NCI-H128 (cell line): ENCODE results near the gene DDX54.
A peak's percentile ranks its signal among the peaks of the same experiment; 100 is the strongest.

Source experiments
- DNase-seq: peaks from one replicate; lab custom pipeline; 2025; ENCODE audit not compliant: unreplicated experiment; lab: John Stamatoyannopoulos, UW

Gene DDX54, protein sequence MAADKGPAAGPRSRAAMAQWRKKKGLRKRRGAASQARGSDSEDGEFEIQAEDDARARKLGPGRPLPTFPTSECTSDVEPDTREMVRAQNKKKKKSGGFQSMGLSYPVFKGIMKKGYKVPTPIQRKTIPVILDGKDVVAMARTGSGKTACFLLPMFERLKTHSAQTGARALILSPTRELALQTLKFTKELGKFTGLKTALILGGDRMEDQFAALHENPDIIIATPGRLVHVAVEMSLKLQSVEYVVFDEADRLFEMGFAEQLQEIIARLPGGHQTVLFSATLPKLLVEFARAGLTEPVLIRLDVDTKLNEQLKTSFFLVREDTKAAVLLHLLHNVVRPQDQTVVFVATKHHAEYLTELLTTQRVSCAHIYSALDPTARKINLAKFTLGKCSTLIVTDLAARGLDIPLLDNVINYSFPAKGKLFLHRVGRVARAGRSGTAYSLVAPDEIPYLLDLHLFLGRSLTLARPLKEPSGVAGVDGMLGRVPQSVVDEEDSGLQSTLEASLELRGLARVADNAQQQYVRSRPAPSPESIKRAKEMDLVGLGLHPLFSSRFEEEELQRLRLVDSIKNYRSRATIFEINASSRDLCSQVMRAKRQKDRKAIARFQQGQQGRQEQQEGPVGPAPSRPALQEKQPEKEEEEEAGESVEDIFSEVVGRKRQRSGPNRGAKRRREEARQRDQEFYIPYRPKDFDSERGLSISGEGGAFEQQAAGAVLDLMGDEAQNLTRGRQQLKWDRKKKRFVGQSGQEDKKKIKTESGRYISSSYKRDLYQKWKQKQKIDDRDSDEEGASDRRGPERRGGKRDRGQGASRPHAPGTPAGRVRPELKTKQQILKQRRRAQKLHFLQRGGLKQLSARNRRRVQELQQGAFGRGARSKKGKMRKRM

DNA sequence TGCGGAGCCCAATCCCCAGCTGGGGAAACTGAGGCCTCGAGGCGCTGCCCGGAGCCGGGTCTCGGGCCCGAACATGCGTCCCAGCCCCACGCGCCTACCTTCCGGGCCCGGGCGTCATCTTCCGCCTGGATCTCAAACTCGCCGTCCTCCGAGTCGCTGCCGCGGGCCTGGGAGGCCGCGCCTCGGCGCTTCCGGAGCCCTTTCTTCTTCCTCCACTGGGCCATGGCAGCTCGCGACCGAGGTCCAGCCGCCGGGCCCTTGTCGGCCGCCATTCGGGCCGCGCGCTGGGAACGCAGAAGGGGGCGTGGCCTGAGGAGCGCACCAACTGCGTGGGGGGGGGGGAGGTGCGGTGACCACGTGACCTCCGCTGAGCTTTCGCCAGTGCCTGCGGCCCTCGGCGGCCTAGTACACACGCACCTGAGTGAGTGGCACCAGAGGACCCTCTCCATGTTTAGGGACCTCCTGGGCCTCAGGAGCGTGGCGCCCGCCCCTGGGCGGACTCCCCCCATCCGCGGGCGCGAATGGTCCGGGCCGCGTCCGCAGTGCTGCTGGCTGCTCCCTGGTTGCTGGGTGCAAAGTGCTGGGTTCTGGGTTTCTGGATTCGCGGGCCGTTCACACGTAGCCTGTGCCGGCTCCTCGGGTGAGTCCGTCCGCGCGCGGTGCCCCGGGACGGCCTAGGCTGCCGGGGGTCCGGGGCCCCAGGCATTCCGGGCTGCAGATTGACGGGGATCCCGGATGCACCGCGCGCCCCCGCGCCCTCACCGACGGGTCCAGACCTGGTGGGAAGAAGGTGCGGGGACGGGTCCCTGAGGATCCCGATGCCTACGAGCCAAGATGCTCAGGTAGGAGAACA is at the start of gene DDX54, which contains the start of gene RITA1:
Gene DDX54, minus strand, starts transcription at position 299 of the 853 bp plus-strand sequence. Its CDS starts 27 bp downstream, at position 272.
Gene RITA1, plus strand, starts transcription at position 542 of the 853 bp plus-strand sequence. CDS start 1,026 bp downstream, outside the sequence.
- peak; percentile 47 for DNase-seq

DNA sequence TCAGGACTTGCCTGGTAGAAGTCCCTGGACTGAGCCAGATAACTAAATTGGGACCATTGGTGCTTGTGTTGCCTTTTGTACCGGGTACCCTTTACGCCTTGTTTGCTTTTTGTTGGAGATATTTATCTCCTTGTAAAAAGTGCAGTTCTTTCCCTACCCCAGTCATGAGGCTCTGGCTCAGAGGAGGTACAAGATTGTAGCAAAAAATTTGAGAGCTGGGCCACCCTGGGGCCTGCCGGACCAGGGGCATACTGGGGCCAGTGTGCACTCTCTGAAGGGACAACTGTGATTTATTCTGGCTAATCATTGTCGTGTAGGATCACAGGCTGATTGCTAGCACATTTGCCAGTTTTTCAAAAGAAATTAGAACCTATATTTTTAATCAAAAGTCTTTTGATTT is 49.2 kb upstream of the DDX54 start:
- no peak for DNase-seq

DNA sequence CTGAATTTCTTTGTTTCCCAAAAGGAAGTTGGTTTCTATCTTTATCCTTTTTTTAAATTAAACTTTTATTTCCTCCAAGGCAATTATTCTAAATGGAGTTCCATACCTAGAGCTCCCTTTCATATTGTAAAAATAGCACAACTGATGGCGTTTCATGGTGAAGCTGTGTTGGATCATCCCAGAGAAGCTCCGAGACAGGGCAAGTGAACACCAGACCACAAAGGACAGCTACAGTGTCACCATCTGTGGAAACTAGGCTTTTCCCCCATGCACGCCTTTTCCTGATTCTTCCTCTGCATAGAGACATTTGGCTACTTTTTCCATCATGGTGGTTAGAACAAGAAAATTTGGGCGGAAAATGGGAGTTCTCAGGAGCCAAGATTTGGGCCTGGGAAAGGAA is 48.7 kb upstream of the DDX54 start:
- no peak for DNase-seq

DNA sequence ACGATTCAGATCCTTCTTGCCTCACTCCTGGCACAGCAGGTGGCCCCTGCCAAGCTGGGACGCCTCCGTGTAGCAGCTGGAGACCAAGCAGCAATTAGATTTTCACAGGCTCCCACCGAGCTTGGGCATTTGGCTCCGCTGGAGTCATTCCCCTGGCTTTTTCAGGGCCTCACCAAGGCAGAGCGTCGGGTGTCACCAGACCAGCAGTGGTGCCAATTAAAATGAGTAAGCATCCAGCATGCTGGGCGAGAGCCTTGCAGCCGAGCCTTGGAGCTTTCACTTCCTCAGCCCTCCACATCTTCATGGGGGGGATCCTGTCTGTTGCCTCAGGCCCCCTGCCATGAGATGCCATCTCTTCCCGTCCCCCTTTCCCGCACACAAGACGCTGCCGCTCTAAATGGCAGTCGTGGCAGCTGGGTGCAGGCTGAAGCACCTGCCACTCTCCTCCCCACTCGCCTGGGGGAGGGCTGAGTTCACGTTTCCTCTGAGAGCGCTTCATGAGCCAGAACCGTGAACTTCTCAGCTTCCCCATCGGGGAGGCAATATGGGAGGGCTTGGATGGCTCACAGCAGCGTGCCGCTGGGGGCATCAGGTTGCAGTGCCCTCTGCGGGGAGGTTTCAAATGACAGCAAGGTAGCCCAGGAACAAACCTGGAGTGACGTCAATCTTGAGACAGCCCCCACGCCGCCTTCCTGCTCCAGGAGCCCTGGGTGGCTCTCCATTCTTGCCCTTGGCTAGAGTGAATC is 47.7 kb upstream of the DDX54 start:
- peak; percentile 92 for DNase-seq

DNA sequence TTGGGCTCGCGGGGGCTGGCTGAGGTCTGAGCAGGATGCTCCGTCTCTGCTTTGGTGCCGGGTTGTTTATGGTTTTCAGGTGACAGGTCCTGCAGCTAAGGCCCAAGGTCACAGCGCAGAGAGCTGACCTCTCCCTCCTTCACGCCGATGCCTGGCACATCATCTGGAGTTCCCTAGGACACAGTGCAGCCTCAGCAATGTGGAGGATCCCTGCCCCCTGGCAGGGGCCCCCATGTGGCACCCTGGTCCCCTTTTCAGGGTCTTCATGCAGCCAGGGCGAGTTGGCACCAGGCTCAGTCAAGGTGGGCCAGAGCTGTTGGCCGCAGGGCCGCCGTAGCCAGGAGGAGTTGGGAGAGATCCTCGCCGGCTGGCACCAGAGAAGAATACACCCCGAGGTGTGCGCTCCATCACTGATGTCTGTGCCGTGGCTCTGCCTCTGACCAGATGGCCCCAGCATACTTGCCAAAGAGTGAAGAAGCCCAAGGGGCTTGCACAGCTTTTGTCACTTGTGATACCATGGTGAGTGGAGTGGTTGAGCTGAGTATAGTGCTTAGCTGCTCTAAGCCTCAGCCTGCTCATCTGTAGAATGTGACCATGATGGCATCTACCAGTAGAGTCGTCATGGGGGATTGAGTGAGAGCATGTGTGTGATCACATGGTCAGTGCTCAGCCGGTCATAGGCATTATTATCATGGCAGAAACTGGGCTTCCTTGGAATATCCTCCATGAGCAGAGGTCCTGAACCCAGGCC is 47.0 kb upstream of the DDX54 start:
- no peak for DNase-seq

DNA sequence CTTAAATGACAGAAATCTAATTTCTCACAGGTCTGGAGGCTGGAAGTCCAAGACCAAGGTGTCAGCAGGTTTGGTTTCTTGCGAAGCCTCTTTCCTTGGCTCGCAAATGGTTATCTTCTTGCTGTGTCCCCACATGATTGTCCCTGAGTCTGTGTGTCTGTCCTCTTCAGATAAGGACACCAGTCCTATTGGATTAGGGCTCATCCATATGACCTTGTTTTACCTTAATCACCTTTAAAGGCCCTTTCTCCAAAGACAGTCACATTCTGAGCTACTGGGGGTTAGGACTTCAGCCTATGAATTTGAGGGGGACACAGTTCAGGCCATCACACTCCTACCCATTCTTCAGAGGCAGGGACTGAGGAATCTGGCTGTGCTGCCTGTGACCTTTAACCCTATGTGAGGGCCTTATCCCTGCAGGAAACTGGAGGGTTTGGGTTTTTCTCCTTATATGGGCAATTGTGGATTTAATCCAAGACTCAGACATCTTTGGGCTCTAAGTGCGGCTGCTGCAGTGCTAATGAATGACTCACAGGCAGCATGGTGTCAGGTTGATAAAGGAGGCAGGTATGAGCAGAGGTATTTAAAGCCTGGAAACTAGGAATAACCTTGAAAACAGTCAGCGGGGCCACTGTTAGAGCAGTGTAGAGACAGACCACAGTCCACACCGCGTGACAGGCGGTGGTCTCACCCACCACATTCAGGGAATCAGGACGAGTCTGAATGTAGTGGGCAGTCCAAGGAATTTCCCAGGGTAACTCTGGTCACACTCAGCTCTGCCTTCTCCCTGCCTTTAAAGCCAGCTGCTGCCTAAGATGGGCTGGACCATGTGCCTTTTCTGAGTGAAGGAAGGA is 46.2 kb upstream of the DDX54 start:
- DNase-seq = no peak

DNA sequence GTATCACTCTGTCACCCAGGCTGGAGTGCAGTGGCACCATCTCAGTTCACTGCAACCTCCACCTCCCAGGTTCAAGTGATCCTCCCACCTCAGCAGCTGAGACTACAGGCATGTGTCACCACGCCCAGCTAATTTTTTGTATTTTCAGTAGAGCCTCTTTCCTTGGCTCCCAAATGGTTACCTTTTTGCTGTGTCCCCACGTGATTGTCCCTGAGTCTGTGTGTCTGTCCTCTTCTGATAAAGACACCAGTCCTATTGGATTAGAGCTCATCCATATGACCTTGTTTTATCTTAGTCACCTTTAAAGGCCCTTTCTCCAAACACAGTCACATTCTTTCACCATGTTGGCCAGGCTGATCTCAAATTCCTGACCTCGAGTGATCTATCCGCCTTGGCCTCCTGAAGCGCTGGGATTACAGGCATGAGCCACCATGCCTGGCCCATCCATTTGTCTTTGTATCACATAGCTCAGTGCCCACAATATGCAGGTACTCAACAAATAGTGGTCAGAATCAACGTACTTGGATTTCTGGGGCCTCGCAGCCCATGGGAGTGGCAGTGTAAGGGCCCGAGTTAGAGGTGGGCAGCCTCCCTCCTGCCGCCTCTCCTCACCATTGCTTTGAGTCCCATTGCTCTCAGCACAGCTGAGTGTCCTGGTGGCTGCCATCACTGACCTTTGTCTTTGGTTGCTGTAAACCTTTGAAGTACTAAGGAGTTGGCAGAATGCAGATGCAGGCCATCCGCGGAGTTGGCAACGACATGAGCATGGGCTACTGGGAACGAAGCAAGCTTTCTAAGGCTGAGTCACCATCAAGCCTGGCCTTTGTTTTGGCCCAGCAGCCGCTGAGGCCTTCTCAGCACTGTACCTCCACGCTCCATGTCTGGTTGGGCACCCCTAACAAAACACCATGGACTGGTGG is 45.3 kb upstream of the DDX54 start:
- no peak for DNase-seq

DNA sequence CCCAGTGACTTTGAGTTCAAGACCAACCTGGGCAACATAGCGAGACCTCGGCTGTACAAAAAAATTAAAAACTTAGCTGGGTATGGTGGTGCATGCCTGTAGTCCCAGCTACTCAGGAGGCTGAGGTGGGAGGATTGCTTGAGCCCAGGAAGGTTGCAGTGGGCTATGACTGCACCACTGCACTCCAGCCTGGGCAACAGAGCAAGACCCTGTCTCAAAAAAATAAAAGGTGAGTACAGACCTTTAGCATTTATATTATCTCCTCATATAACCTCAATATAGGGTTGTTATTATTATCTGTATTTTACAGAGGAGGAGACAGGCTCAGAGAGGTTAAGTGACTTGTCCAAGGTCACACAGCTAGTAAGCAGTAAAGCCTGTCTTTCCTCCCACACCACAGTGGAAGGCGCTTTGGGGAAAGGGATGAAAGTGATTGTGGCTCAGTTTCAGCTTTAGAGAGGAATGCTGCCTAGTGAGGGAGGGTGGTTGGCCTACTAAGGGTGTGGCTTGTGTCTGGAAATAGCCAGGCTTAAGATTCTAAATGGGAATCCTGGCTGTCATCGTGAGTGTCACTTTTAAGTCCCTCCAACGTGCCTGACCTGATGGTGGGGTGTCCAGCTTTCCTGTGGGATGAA is 43.2 kb upstream of the DDX54 start:
- DNase-seq = no peak

DNA sequence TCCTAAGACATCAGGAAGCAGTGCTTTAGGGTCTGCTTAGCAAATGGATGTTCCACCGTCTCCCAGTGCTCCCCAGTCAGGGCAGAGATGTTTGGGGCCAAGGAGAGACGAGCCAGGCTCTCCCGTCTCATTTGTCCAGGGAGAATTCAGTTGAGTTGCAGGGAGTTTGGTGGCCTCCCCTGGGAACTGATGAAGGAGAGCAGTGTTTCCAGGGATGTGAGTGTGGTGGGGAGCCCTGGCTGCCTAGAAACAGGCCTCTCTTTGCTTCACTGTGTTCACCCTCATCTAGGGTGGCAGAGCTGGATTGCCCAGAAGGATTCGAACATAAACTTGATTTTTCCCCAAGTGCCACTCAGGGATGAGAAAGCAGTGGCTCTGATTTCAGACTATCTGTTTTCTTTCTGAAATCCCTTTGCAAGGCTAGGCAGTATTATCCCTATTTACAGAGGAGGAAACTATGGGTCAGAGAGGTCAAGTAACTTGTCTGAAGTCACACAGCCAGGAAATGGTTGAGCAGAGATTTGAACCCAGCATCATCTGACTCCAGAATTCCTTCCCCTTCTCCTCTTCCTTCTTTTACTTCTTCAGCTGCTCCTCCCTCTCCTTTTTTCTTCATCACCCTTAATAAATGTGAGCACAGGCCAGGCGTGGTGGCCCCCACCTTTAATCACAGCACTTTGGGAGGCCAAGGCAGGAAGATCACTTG is 42.6 kb upstream of the DDX54 start:
- DNase-seq = no peak

DNA sequence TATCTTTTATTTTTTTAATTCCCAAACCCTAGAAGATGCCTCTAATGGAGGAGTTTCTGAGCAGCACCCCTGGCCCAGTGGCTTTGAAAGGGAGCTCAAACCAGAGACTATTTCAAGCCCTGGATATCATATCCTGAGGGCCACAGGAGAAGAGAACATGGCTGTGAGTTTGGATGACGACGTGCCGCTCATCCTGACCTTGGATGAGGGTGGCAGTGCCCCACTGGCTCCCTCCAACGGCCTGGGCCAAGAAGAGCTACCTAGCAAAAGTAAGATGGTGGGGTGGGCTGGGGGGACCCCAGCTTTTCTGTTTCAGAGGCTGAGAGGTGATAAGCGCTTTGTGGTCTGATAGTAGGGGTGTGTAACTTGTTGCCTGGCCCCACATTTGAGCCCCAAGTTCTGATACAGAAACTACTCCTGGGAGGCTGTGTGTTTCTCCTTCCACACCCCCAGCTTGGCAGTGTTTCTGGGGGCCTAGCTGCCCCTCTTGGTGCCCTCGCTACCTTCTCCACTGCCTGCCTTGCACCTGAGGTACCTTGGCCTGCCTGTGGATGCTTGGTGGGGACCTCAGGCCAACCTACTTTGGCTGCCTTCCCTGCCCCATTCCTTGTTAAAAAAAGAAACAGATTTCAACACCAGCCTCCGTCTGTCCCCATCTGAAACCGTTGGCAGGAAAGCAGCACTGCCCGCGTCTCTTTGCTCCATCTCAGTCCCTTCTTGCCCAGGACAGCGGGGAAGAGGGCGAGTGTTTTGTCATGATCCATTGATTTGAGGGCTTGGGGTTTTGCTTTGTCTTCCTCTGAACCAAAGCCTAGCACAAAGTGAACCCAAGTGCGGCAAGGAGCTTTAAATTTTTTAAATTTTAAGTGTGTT is 41.7 kb upstream of the DDX54 start:
- no peak for DNase-seq

DNA sequence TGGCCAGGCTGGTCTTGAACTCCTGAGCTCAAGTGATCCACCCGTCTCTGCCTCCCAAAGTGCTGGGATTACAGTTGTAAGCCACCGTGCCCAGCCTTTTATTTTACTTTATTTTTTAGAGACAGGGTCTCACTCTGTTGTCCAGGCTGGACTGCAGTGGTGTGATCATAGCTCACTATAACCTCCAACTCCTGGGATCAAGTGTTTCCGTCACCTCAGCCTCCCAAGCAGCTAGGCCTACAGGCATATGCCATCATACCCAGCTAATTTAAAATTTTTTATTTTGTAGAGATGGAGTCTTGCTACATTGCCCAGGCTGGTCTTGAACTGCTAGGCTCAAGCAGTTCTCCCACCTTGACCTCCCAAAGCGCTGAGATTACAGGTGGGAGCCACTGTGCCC is 39.7 kb upstream of the DDX54 start:
- no peak for DNase-seq

DNA sequence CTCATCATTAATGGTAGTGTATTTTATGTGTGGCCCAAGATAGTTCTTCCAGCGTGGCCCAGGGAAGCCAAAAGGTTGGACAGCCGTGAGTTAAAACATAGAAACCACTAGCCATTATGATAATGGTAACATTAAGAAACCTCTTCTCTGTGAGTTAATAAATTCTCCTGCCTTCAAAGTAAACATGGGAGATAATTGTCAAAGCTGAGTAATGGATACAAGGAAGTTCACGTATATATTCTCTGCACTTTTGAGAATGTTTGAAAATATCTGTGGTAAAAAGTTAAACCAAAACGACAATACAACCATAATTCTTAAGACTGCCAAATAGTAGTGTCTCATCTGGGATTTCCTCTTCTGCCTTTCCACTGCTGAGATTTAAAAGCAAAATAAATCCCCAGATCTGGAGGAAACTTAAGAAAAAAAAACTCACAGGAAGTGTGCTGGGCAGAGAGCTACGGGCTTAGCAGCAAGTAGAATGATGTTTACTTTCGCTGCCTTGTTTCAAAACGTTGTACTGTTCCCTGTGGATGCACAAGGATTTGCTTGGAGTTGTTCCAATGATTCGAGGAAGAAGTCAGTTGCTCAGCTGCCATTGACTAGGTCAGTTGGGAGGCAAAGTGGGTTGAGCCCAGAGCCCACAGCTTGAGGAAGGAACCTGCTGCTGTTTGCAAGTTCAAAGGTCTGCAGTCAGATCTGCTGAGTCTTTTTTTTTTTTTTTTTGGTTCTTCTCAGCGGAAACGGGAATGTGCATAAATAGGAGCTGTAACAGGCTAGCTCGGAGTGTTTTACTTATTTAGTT is 37.7 kb upstream of the DDX54 start:
- no peak for DNase-seq

DNA sequence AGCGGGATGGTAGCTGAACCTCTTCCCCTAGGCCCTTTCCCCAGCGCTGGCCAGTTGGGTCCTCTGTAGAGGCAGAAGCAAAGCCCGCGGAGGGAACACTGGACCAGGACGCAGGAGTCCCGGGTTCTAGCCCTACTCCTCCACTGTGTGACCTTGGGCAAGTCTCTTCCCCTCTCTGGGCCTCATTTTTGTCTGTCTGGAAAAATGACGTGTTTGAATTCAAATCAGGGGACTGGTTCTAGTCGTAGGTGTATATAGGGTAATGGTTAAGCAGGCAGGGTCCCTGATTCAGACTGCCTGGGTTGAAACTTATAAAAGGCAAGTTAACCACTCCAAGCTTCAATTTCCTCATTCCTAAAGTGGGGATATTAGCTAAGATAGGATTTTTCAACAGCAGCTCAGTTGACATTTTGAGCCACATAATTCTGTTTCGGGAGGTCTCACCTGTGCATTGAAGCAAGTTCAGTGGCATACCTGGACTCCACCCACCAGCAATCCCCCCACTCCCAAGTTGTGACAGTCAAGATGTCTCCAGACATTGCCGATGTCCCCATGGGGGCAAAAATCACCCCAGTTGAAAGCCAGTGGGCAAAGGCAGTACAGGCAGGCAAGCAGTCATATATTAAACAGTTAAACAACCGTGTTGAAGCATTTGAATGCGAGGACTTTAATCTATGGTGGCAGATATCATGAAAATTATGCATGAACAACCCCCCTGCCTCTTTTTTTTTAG is 36.9 kb upstream of the DDX54 start:
- DNase-seq = no peak
